Activated B cell treated with CpG ODN at 0.5 μM for 24 hours (primary cell): Measurements from ENCODE around the gene AP2A2. TPM values are rescaled to one million over a fixed set of nuclear protein-coding genes. Genes with fewer than 3 reads are reported as not detected.

Source experiments
- ATAC-seq: fragments of 200-7000 bp; cut with Tn5 transposase; one replicate; pipeline ENCODE4 v1.10.0; 2021; ENCODE audit warnings: low read depth, mild to moderate bottlenecking, moderate library complexity
- CTCF ChIA-PET: fragments of 350-600 bp; sonication (Branson Sonifier 250); formaldehyde crosslinking; loops from one replicate; lab custom pipeline; 2021; ENCODE audit warnings: antibody characterized with exemption; lab: Charles Lee
- POLR2A ChIA-PET: fragments of 350-600 bp; sonication (Branson Sonifier 250); formaldehyde crosslinking; loops from one replicate; lab custom pipeline; 2021; ENCODE audit warnings: antibody characterized with exemption; lab: Charles Lee
- DNase-seq: peaks from one replicate; pipeline ENCODE4 v3.0.0; 2022
- H3K27ac Mint-ChIP-seq: one replicate; pipeline ENCODE4 v1.8.0; 2020; ENCODE audit warnings: mixed read lengths
- H3K27me3 Mint-ChIP-seq: one replicate; pipeline ENCODE4 v1.8.0; 2021; ENCODE audit warnings: mixed read lengths
- H3K36me3 Mint-ChIP-seq: one replicate; pipeline ENCODE4 v1.8.0; 2021; ENCODE audit warnings: low read depth, mixed read lengths
- H3K4me1 Mint-ChIP-seq: one replicate; pipeline ENCODE4 v1.8.0; 2021; ENCODE audit warnings: mixed read lengths
- H3K4me3 Mint-ChIP-seq: one replicate; pipeline ENCODE4 v1.8.0; 2020; ENCODE audit warnings: mild to moderate bottlenecking, mixed read lengths
- H3K9me3 Mint-ChIP-seq: one replicate; pipeline ENCODE4 v1.8.0; 2020; ENCODE audit warnings: mixed read lengths
- CTCF ChIP-seq: fragments of 200-600 bp; IDR thresholded peaks from one replicate; pipeline ENCODE4 v1.8.0; 2022; ENCODE audit warnings: antibody characterized with exemption, mild to moderate bottlenecking
- intact Hi-C: fragments of 100-400 bp; cut with micrococcal nuclease; formaldehyde crosslinking; loops from one replicate; pipeline ENCODE4 v1.15.1; 2024
- total RNA-seq: library from RNA; stranded (reverse); gene quantifications from 2 replicates; pipeline ENCODE4 v1.2.3, GENCODE V29; 2022

Gene AP2A2
- total RNA-seq, 1 donor from 2014 or later: 49.6 TPM

GRCh38 chr11:940496-941135, 14.9 kb downstream of the AP2A2 start:
- peaks cover 18% of the 10 kb centered on the region for H3K4me1 Mint-ChIP-seq

GRCh38 chr11:942823-943222, 17.2 kb downstream of the AP2A2 start:
- DNase-seq: no peak
- POLR2A ChIA-PET: no interaction called here
- intact Hi-C loops: no loop called here
- Mint-ChIP-seq H3K9me3 (peaks cover 1% of the 10 kb centered on the region), H3K4me1 (peaks cover 18% of the 10 kb centered on the region), H3K36me3 (peaks cover 42% of the 10 kb centered on the region), H3K27me3 (no peaks in the 10 kb centered on the region), H3K27ac (no peak overlapping the region), H3K4me3 (no peak overlapping the region)
- CTCF ChIA-PET: no interaction called here
- no peak for ATAC-seq
- TF ChIP-seq CTCF: no peak

More at GRCh38 chr11:940496-941135, 14.9 kb downstream of the AP2A2 start:
- intact Hi-C loops: no loop called here
- no peak for DNase-seq
- H3K9me3 Mint-ChIP-seq: no peaks in the 10 kb centered on the region
- peaks cover 28% of the 10 kb centered on the region for H3K36me3 Mint-ChIP-seq
- H3K27me3 Mint-ChIP-seq: no peaks in the 10 kb centered on the region
- no peak for TF ChIP-seq CTCF
- ChIA-PET POLR2A (no interaction called here), CTCF (no interaction called here)
- H3K27ac Mint-ChIP-seq: no peak overlapping the region
- ATAC-seq: no peak
- no peak overlapping the region for H3K4me3 Mint-ChIP-seq

- no peak for ATAC-seq
- TF ChIP-seq CTCF: no peak
- intact Hi-C loops: no loop called here
- Mint-ChIP-seq H3K9me3 (peaks cover 9% of the 10 kb centered on the region), H3K27ac (no peak overlapping the region), H3K36me3 (peaks cover 52% of the 10 kb centered on the region), H3K4me3 (no peak overlapping the region), H3K27me3 (no peaks in the 10 kb centered on the region), H3K4me1 (peaks cover 14% of the 10 kb centered on the region)
- ChIA-PET CTCF (no interaction called here), POLR2A (no interaction called here)
- DNase-seq: no peak
Measured at GRCh38 chr11:944711-945470, 19.2 kb downstream of the AP2A2 start.

- CTCF ChIA-PET: no interaction called here
- H3K9me3 Mint-ChIP-seq: peaks cover 10% of the 10 kb centered on the region
- peaks cover 58% of the 10 kb centered on the region for H3K36me3 Mint-ChIP-seq
- no peak overlapping the region for H3K27ac Mint-ChIP-seq
- POLR2A ChIA-PET: interaction anchor here (0.6 kb wide), 1 partner anchor 16 kb away, joined by 8 read pairs; no protein-coding TSS in a partner anchor
- no peak for ATAC-seq
- H3K27me3 Mint-ChIP-seq: no peaks in the 10 kb centered on the region
- intact Hi-C loops: no loop called here
- no peak overlapping the region for H3K4me3 Mint-ChIP-seq
- H3K4me1 Mint-ChIP-seq: peaks cover 5% of the 10 kb centered on the region
- DNase-seq: no peak
- TF ChIP-seq CTCF: no peak
Measured at GRCh38 chr11:945986-946385, 20.3 kb downstream of the AP2A2 start.

- H3K4me1 Mint-ChIP-seq: peaks cover 2% of the 10 kb centered on the region
- ChIA-PET POLR2A (interaction anchor here (0.6 kb wide), 1 partner anchor 12 kb away, joined by 3 read pairs; no protein-coding TSS in a partner anchor), CTCF (no interaction called here)
- no peak overlapping the region for H3K27ac Mint-ChIP-seq
- ATAC-seq (no peak), DNase-seq (no peak)
- no peaks in the 10 kb centered on the region for H3K27me3 Mint-ChIP-seq
- TF ChIP-seq CTCF: no peak
- H3K9me3 Mint-ChIP-seq: peaks cover 10% of the 10 kb centered on the region
- peaks cover 54% of the 10 kb centered on the region for H3K36me3 Mint-ChIP-seq
- no peak overlapping the region for H3K4me3 Mint-ChIP-seq
- intact Hi-C loops: no loop called here
Measured at GRCh38 chr11:947744-948143, 22.1 kb downstream of the AP2A2 start.
